GM12892 (cell line): Measurements from ENCODE around the gene COL13A1.

ENCODE experiments used
- POLR2A ChIP-seq: IDR thresholded peaks from 2 replicates; pipeline ENCODE4 v1.6.1; 2011; ENCODE audit warnings: low read depth, low read length, control low read depth
- POLR2AphosphoS5 ChIP-seq: IDR thresholded peaks from 2 replicates; pipeline ENCODE4 v1.6.1; 2011; ENCODE audit warnings: low read depth, low read length, control low read depth
- TAF1 ChIP-seq: IDR thresholded peaks from 2 replicates; pipeline ENCODE4 v1.6.1; 2011; ENCODE audit warnings: low read depth, mild to moderate bottlenecking, control low read depth, low read length, borderline replicate concordance

- TF ChIP-seq POLR2AphosphoS5 = no peak
- TF ChIP-seq TAF1 = no peak
- TF ChIP-seq POLR2A = no peak
These were observed at the start of gene COL13A1 for GRCh38 chr10:69801434-69802315.
